GM21381 (cell line): ENCODE data around the gene UQCRC2.
"Not testable (repeated sequence)": the region's sequence is repeated elsewhere in the genome, so short reads cannot be mapped to it uniquely, and the experiment has no call there.

ENCODE experiments used
- ATAC-seq: cut with Tn5 transposase; IDR thresholded peaks from one replicate; pipeline ENCODE4 v1.9.1; 2021; ENCODE audit warnings: mild to moderate bottlenecking, moderate library complexity; ENCODE audit not compliant: unreplicated experiment

The UQCRC2 gene

GRCh38 chr16:21980032-21980431, 26.9 kb downstream of the UQCRC2 start:
- no peak for ATAC-seq

GRCh38 chr16:21982108-21982507, 28.9 kb downstream of the UQCRC2 start:
- no peak for ATAC-seq

GRCh38 chr16:21984062-21984461, 30.9 kb downstream of the UQCRC2 start:
- ATAC-seq, result no peak

GRCh38 chr16:21985524-21985923, 32.4 kb downstream of the UQCRC2 start:
- no peak for ATAC-seq

GRCh38 chr16:21986692-21987246, 33.6 kb downstream of the UQCRC2 start:
- ATAC-seq, result no peak

- ATAC-seq, result no peak
These were observed 34.3 kb downstream of the UQCRC2 start for GRCh38 chr16:21987498-21987897.

GRCh38 chr16:21989133-21989532, 36.0 kb downstream of the UQCRC2 start:
- ATAC-seq, result no peak

- ATAC-seq, result no peak
These were observed 36.6 kb downstream of the UQCRC2 start for GRCh38 chr16:21989751-21990150.

- ATAC-seq, result no peak
These were observed 37.3 kb downstream of the UQCRC2 start for GRCh38 chr16:21990381-21990944.

- ATAC-seq, result no peak
These were observed 38.5 kb downstream of the UQCRC2 start for GRCh38 chr16:21991621-21992020.

- ATAC-seq, result no peak
These were observed 41.8 kb downstream of the UQCRC2 start for GRCh38 chr16:21994856-21995465.

- no peak for ATAC-seq
These were observed 43.9 kb downstream of the UQCRC2 start for GRCh38 chr16:21996923-21997696.

GRCh38 chr16:21997697-21998480, 44.7 kb downstream of the UQCRC2 start:
- no peak for ATAC-seq

GRCh38 chr16:22001591-22001990, 48.4 kb downstream of the UQCRC2 start:
- no peak for ATAC-seq

- not testable (repeated sequence) for ATAC-seq
These were observed 48.9 kb downstream of the UQCRC2 start for GRCh38 chr16:22002047-22002446.

GRCh38 chr16:22003195-22003594, 50.0 kb downstream of the UQCRC2 start:
- ATAC-seq, result no peak

- ATAC-seq, result no peak
These were observed 51.2 kb downstream of the UQCRC2 start for GRCh38 chr16:22004341-22004740.

GRCh38 chr16:22005746-22006145, 52.6 kb downstream of the UQCRC2 start:
- ATAC-seq, result no peak

- no peak for ATAC-seq
These were observed 53.5 kb downstream of the UQCRC2 start for GRCh38 chr16:22006636-22007035.

GRCh38 chr16:22007159-22007508, 54.0 kb downstream of the UQCRC2 start:
- no peak for ATAC-seq

- ATAC-seq, result peak; percentile 67
These were observed 54.5 kb downstream of the UQCRC2 start, which contains the start of gene MOSMO for GRCh38 chr16:22007509-22008214. Gene MOSMO (plus strand): TSS chr16:22008111. CDS start chr16:22008302, 191 bp downstream.
